Measurements from ENCODE around the gene UBE2C. TPM values are rescaled to one million over a fixed set of nuclear protein-coding genes. Genes with fewer than 3 reads are reported as not detected.

UBE2C gene
- total RNA-seq, 6 experiments from 2014 or later, result 0.66 to 5.8 (median 3.7) TPM; not detected in 1

GRCh38 chr20:45835329-45835765 lies 22.9 kb downstream of the UBE2C start:
- no peak for TF ChIP-seq POLR2A (IDR thresholded peaks at IDR 0.05)
- TF ChIP-seq CTCF (IDR thresholded peaks at IDR 0.05), result no peak
- 49% methylated on average over 3 of the region's 3 CpGs for WGBS (ENCODE audit: insufficient coverage, low coverage, low lambda C conversion rate, missing lambda C conversion rate)
- intact Hi-C loops (cut with DNase I), result no loop called here
- no peaks in the 10 kb centered on the region for H3K27me3 ChIP-seq
- DNase-seq (no peak), ATAC-seq (no peak)
- H3K4me3 ChIP-seq, result no peak overlapping the region
- no peaks in the 10 kb centered on the region for H3K36me3 ChIP-seq
- peaks cover 0 to 7% (median 0%) of the 10 kb centered on the region in 4 donors for H3K4me1 ChIP-seq
- H3K27ac ChIP-seq, result no peak overlapping the region
- no peaks in the 10 kb centered on the region for H3K9me3 ChIP-seq

- DNase-seq, result no peak
- 96% methylated on average over 5 of the region's 5 CpGs for WGBS (ENCODE audit: insufficient coverage, low coverage, low lambda C conversion rate, missing lambda C conversion rate)
Observed at GRCh38 chr20:45835825-45836224, 23.4 kb downstream of the UBE2C start.

GRCh38 chr20:45836841-45837240 lies 24.4 kb downstream of the UBE2C start:
- intact Hi-C loops (cut with DNase I), result no loop called here
- H3K4me3 ChIP-seq, result no peak overlapping the region
- H3K9me3 ChIP-seq, result no peaks in the 10 kb centered on the region
- H3K4me1 ChIP-seq, result peaks cover 0 to 7% (median 0%) of the 10 kb centered on the region in 4 donors
- no peaks in the 10 kb centered on the region for H3K27me3 ChIP-seq
- DNase-seq, result no peak
- ATAC-seq, result no peak
- TF ChIP-seq POLR2A (IDR thresholded peaks at IDR 0.05) (no peak), CTCF (IDR thresholded peaks at IDR 0.05) (no peak)
- WGBS (ENCODE audit: insufficient coverage, low coverage, low lambda C conversion rate, missing lambda C conversion rate), result no CpG with 5 or more reads among the region's 1 CpG
- no peak overlapping the region for H3K27ac ChIP-seq
- peaks cover 0 to 9% (median 0%) of the 10 kb centered on the region in 4 donors for H3K36me3 ChIP-seq

More at GRCh38 chr20:45835825-45836224, 23.4 kb downstream of the UBE2C start:
- Histone ChIP-seq H3K4me3 (no peak overlapping the region), H3K27me3 (no peaks in the 10 kb centered on the region), H3K36me3 (peaks cover 0 to 2% (median 0%) of the 10 kb centered on the region in 4 donors), H3K27ac (no peak overlapping the region), H3K4me1 (peaks cover 0 to 7% (median 0%) of the 10 kb centered on the region in 4 donors), H3K9me3 (no peaks in the 10 kb centered on the region)
- intact Hi-C loops (cut with DNase I), result no loop called here
- ATAC-seq, result no peak
- TF ChIP-seq POLR2A (IDR thresholded peaks at IDR 0.05) (no peak), CTCF (IDR thresholded peaks at IDR 0.05) (no peak)

- H3K9me3 ChIP-seq, result no peaks in the 10 kb centered on the region
- no peak for DNase-seq
- H3K27me3 ChIP-seq, result no peaks in the 10 kb centered on the region
- H3K27ac ChIP-seq, result no peak overlapping the region
- TF ChIP-seq POLR2A (IDR thresholded peaks at IDR 0.05), result no peak
- no peaks in the 10 kb centered on the region for H3K4me1 ChIP-seq
- no peak overlapping the region for H3K4me3 ChIP-seq
- H3K36me3 ChIP-seq, result peaks cover 0 to 38% (median 12%) of the 10 kb centered on the region in 4 donors
- peak in 1 of 4 donors; percentile 13 for ATAC-seq
- WGBS (ENCODE audit: insufficient coverage, low coverage, low lambda C conversion rate, missing lambda C conversion rate), result no CpG with 5 or more reads among the region's 25 CpGs
- intact Hi-C loops (cut with DNase I), result no loop called here
Observed at GRCh38 chr20:45840700-45841198, 28.3 kb downstream of the UBE2C start.

- Histone ChIP-seq H3K36me3 (peaks cover 0 to 45% (median 12%) of the 10 kb centered on the region in 4 donors), H3K27me3 (no peaks in the 10 kb centered on the region), H3K27ac (no peak overlapping the region), H3K4me3 (no peak overlapping the region), H3K4me1 (no peaks in the 10 kb centered on the region), H3K9me3 (no peaks in the 10 kb centered on the region)
- TF ChIP-seq CTCF (IDR thresholded peaks at IDR 0.05), result no peak
- no peak for TF ChIP-seq POLR2A (IDR thresholded peaks at IDR 0.05)
- DNase-seq (no peak), ATAC-seq (peak in 1 of 4 donors; percentile 5)
- intact Hi-C loops (cut with DNase I), result no loop called here
- no CpG with 5 or more reads among the region's 10 CpGs for WGBS (ENCODE audit: insufficient coverage, low coverage, low lambda C conversion rate, missing lambda C conversion rate)
Observed at GRCh38 chr20:45841407-45842129, 29.1 kb downstream of the UBE2C start.

Measured in right lobe of liver (tissue), 6 donors.